ENCODE measurements around the gene TAF1L.
A peak's percentile ranks its signal among the peaks of the same experiment; 100 is the strongest.
"Not testable (repeated sequence)": the region's sequence is repeated elsewhere in the genome, so short reads cannot be mapped to it uniquely, and the experiment has no call there.

The TAF1L gene

GRCh38 chr9:32618261-32618660 is 17.2 kb downstream of the TAF1L start:
- Mint-ChIP-seq H3K4me3 (no peak overlapping the region), H3K9me3 (no peaks in the 10 kb centered on the region), H3K27ac (no peak overlapping the region), H3K27me3 (peaks cover 19% of the 10 kb centered on the region), H3K4me1 (no peaks in the 10 kb centered on the region), H3K36me3 (ENCODE audit: low read depth) (no peaks in the 10 kb centered on the region)
- ATAC-seq (no peak), DNase-seq (no peak)

- Mint-ChIP-seq H3K4me1 (peaks cover 2% of the 10 kb centered on the region), H3K27ac (no peak overlapping the region), H3K27me3 (peaks cover 11% of the 10 kb centered on the region), H3K9me3 (peaks cover 9% of the 10 kb centered on the region), H3K4me3 (no peak overlapping the region), H3K36me3 (ENCODE audit: low read depth) (no peaks in the 10 kb centered on the region)
- no peak for ATAC-seq
- no peak for DNase-seq
These were observed 28.7 kb downstream of the TAF1L start for GRCh38 chr9:32606811-32607210.

GRCh38 chr9:32603914-32604852 is 31.3 kb downstream of the TAF1L start:
- peaks cover 9% of the 10 kb centered on the region for H3K9me3 Mint-ChIP-seq
- DNase-seq (no peak), ATAC-seq (no peak)
- H3K4me1 Mint-ChIP-seq = peaks cover 2% of the 10 kb centered on the region
- H3K27ac Mint-ChIP-seq = no peak overlapping the region
- H3K4me3 Mint-ChIP-seq = no peak overlapping the region
- H3K27me3 Mint-ChIP-seq = peaks cover 12% of the 10 kb centered on the region
- H3K36me3 Mint-ChIP-seq (ENCODE audit: low read depth) = no peaks in the 10 kb centered on the region

GRCh38 chr9:32599021-32599420 is 36.4 kb downstream of the TAF1L start:
- ATAC-seq; H3K4me1 Mint-ChIP-seq; DNase-seq; H3K27ac Mint-ChIP-seq; H3K9me3 Mint-ChIP-seq; H3K36me3 Mint-ChIP-seq (ENCODE audit: low read depth); H3K4me3 Mint-ChIP-seq: not testable (repeated sequence)
- peaks cover 11% of the 10 kb centered on the region for H3K27me3 Mint-ChIP-seq

GRCh38 chr9:32596936-32597335 is 38.5 kb downstream of the TAF1L start:
- no peaks in the 10 kb centered on the region for H3K36me3 Mint-ChIP-seq (ENCODE audit: low read depth)
- H3K4me1 Mint-ChIP-seq = peaks cover 2% of the 10 kb centered on the region
- ATAC-seq = no peak
- peaks cover 11% of the 10 kb centered on the region for H3K27me3 Mint-ChIP-seq
- peaks cover 4% of the 10 kb centered on the region for H3K9me3 Mint-ChIP-seq
- no peak overlapping the region for H3K27ac Mint-ChIP-seq
- no peak for DNase-seq
- H3K4me3 Mint-ChIP-seq = no peak overlapping the region

- peaks cover 10% of the 10 kb centered on the region for H3K27me3 Mint-ChIP-seq
- H3K36me3 Mint-ChIP-seq (ENCODE audit: low read depth) = no peaks in the 10 kb centered on the region
- peaks cover 2% of the 10 kb centered on the region for H3K4me1 Mint-ChIP-seq
- ATAC-seq (no peak), DNase-seq (no peak)
- peaks cover 4% of the 10 kb centered on the region for H3K9me3 Mint-ChIP-seq
- H3K27ac Mint-ChIP-seq = no peak overlapping the region
- no peak overlapping the region for H3K4me3 Mint-ChIP-seq
These were observed 39.2 kb downstream of the TAF1L start for GRCh38 chr9:32596096-32596865.

GRCh38 chr9:32590898-32591297 is 44.6 kb downstream of the TAF1L start:
- Mint-ChIP-seq H3K9me3 (no peaks in the 10 kb centered on the region), H3K4me3 (no peak overlapping the region), H3K36me3 (ENCODE audit: low read depth) (no peaks in the 10 kb centered on the region), H3K27me3 (peaks cover 17% of the 10 kb centered on the region), H3K4me1 (peaks cover 8% of the 10 kb centered on the region), H3K27ac (no peak overlapping the region)
- ATAC-seq (no peak), DNase-seq (no peak)

- H3K27ac Mint-ChIP-seq = no peak overlapping the region
- H3K27me3 Mint-ChIP-seq = peaks cover 17% of the 10 kb centered on the region
- H3K4me3 Mint-ChIP-seq = no peak overlapping the region
- peaks cover 7% of the 10 kb centered on the region for H3K4me1 Mint-ChIP-seq
- no peak for ATAC-seq
- no peak for DNase-seq
- no peaks in the 10 kb centered on the region for H3K36me3 Mint-ChIP-seq (ENCODE audit: low read depth)
- H3K9me3 Mint-ChIP-seq = no peaks in the 10 kb centered on the region
These were observed 45.0 kb downstream of the TAF1L start for GRCh38 chr9:32590476-32590875.

GRCh38 chr9:32589083-32589723 is 46.3 kb downstream of the TAF1L start:
- Mint-ChIP-seq H3K27ac (no peak overlapping the region), H3K36me3 (ENCODE audit: low read depth) (no peaks in the 10 kb centered on the region), H3K4me1 (peaks cover 7% of the 10 kb centered on the region), H3K4me3 (no peak overlapping the region), H3K27me3 (peaks cover 19% of the 10 kb centered on the region), H3K9me3 (no peaks in the 10 kb centered on the region)
- DNase-seq (no peak), ATAC-seq (peak; percentile 72)

- DNase-seq (no peak), ATAC-seq (peak; percentile 95)
- H3K36me3 Mint-ChIP-seq (ENCODE audit: low read depth) = no peaks in the 10 kb centered on the region
- no peaks in the 10 kb centered on the region for H3K9me3 Mint-ChIP-seq
- H3K4me3 Mint-ChIP-seq = no peak overlapping the region
- peaks cover 7% of the 10 kb centered on the region for H3K4me1 Mint-ChIP-seq
- H3K27ac Mint-ChIP-seq = no peak overlapping the region
- peaks cover 19% of the 10 kb centered on the region for H3K27me3 Mint-ChIP-seq
These were observed 47.6 kb downstream of the TAF1L start for GRCh38 chr9:32587901-32588300.

- DNase-seq = no peak
- Mint-ChIP-seq H3K27me3 (peaks cover 16% of the 10 kb centered on the region), H3K9me3 (no peaks in the 10 kb centered on the region), H3K4me1 (peaks cover 9% of the 10 kb centered on the region), H3K36me3 (ENCODE audit: low read depth) (no peaks in the 10 kb centered on the region), H3K27ac (no peak overlapping the region), H3K4me3 (no peak overlapping the region)
- ATAC-seq = no peak
These were observed 50.7 kb downstream of the TAF1L start for GRCh38 chr9:32584784-32585183.

- Mint-ChIP-seq H3K36me3 (ENCODE audit: low read depth) (no peaks in the 10 kb centered on the region), H3K4me1 (peaks cover 2% of the 10 kb centered on the region), H3K4me3 (no peak overlapping the region), H3K9me3 (no peaks in the 10 kb centered on the region), H3K27ac (no peak overlapping the region), H3K27me3 (peaks cover 14% of the 10 kb centered on the region)
- ATAC-seq = no peak
- DNase-seq = peak; percentile 12
These were observed 53.8 kb downstream of the TAF1L start for GRCh38 chr9:32581512-32582143.

- Mint-ChIP-seq H3K27me3 (peaks cover 12% of the 10 kb centered on the region), H3K9me3 (no peaks in the 10 kb centered on the region), H3K4me3 (no peak overlapping the region), H3K36me3 (ENCODE audit: low read depth) (no peaks in the 10 kb centered on the region), H3K4me1 (peaks cover 2% of the 10 kb centered on the region), H3K27ac (no peak overlapping the region)
- DNase-seq (no peak), ATAC-seq (no peak)
These were observed 54.7 kb downstream of the TAF1L start for GRCh38 chr9:32580631-32581300.
